ENCODE measurements around the gene TIE1. TPM values are rescaled to one million over a fixed set of nuclear protein-coding genes. Genes with fewer than 3 reads are reported as not detected.
A peak's percentile ranks its signal among the peaks of the same experiment; 100 is the strongest.

Gene TIE1
- total RNA-seq, 1 experiment from 2014 or later: not detected

- H3K9me2 ChIP-seq (ENCODE audit: insufficient read depth): no peaks in the 10 kb centered on the region
- no peaks in the 10 kb centered on the region for H3K27me3 ChIP-seq (ENCODE audit: insufficient read depth, low read depth)
- no peaks in the 10 kb centered on the region; the same call in 1 of the 2 replicates for H3K9me3 ChIP-seq (ENCODE audit: insufficient read depth, low read depth)
- H3K4me2 ChIP-seq: no peak overlapping the region
- H3K4me3 ChIP-seq: no peak overlapping the region
- peaks cover 3% of the 10 kb centered on the region; the same call in 1 of the 2 replicates for H3F3A ChIP-seq (ENCODE audit: insufficient read depth, low read depth)
- TF ChIP-seq CTCF (conservative IDR thresholded peaks at IDR 0.05): no peak
- TF ChIP-seq EZH2 (IDR thresholded peaks at IDR 0.05; ENCODE audit: low read depth): no peak
- ChIA-PET CTCF (interaction anchor here (0.7 to 1.3 kb wide), 2 partner anchors 36 to 564 kb away, joined by 3 read pairs; partner anchors contain the start of gene C1orf210), POLR2A (ENCODE audit: unreplicated experiment) (interaction anchor here (0.6 to 0.7 kb wide), 2 partner anchors 26 to 27 kb away, joined by 4 to 17 read pairs; no protein-coding TSS in a partner anchor)
- H3K4me1 ChIP-seq (replicated peaks; ENCODE audit: insufficient read depth): no peaks in the 10 kb centered on the region; the same call in 1 of the 2 replicates
- DNase-seq: peak; percentile 54 to 60
- no peak overlapping the region for H3K27ac ChIP-seq
- no TSS peak for BruUV-seq (replicated peaks)
- no peak overlapping the region for H2AFZ ChIP-seq
- no peaks in the 10 kb centered on the region for H4K20me1 ChIP-seq (ENCODE audit: insufficient read depth)
- H3K79me2 ChIP-seq (ENCODE audit: low read depth): no peaks in the 10 kb centered on the region
- H3K36me3 ChIP-seq (ENCODE audit: low read depth): no peaks in the 10 kb centered on the region
- intact Hi-C loops (cut with micrococcal nuclease; ENCODE audit: unreplicated experiment): loop anchor here (5.0 kb wide), 1 partner anchor 34 kb away; the partner anchor contains the start of gene C1orf210
Observed at GRCh38 chr1:43321331-43321891, 20.6 kb downstream of the TIE1 start.

- Histone ChIP-seq H3F3A (ENCODE audit: insufficient read depth, low read depth) (peaks cover 3% of the 10 kb centered on the region; the same call in 1 of the 2 replicates), H3K9me2 (ENCODE audit: insufficient read depth) (no peaks in the 10 kb centered on the region), H3K27me3 (ENCODE audit: insufficient read depth, low read depth) (no peaks in the 10 kb centered on the region), H3K36me3 (ENCODE audit: low read depth) (no peaks in the 10 kb centered on the region), H3K4me2 (no peak overlapping the region), H2AFZ (no peak overlapping the region), H4K20me1 (ENCODE audit: insufficient read depth) (no peaks in the 10 kb centered on the region), H3K27ac (no peak overlapping the region), H3K9me3 (ENCODE audit: insufficient read depth, low read depth) (no peaks in the 10 kb centered on the region; the same call in 1 of the 2 replicates), H3K4me3 (no peak overlapping the region), H3K4me1 (replicated peaks; ENCODE audit: insufficient read depth) (no peaks in the 10 kb centered on the region; the same call in 1 of the 2 replicates), H3K79me2 (ENCODE audit: low read depth) (no peaks in the 10 kb centered on the region)
- CTCF ChIA-PET: no interaction called here
- DNase-seq: no peak
- no peak for TF ChIP-seq EZH2 (IDR thresholded peaks at IDR 0.05; ENCODE audit: low read depth)
- TF ChIP-seq CTCF (conservative IDR thresholded peaks at IDR 0.05): no peak
- intact Hi-C loops (cut with micrococcal nuclease; ENCODE audit: unreplicated experiment): loop anchor here (5.0 kb wide), 1 partner anchor 35 kb away; the partner anchor contains the start of gene C1orf210
- BruUV-seq (replicated peaks): no TSS peak
- POLR2A ChIA-PET (ENCODE audit: unreplicated experiment): no interaction called here
Observed at GRCh38 chr1:43322506-43322905, 21.7 kb downstream of the TIE1 start.

- H3F3A ChIP-seq (ENCODE audit: insufficient read depth, low read depth): no peaks in the 10 kb centered on the region
- no peaks in the 10 kb centered on the region for H4K20me1 ChIP-seq (ENCODE audit: insufficient read depth)
- no peak overlapping the region for H3K4me3 ChIP-seq
- H3K4me1 ChIP-seq (replicated peaks; ENCODE audit: insufficient read depth): peaks cover 4% of the 10 kb centered on the region
- H3K27ac ChIP-seq: no peak overlapping the region
- no peaks in the 10 kb centered on the region for H3K9me2 ChIP-seq (ENCODE audit: insufficient read depth)
- ChIA-PET CTCF (no interaction called here), POLR2A (ENCODE audit: unreplicated experiment) (no interaction called here)
- TF ChIP-seq CTCF (conservative IDR thresholded peaks at IDR 0.05) (no peak), EZH2 (IDR thresholded peaks at IDR 0.05; ENCODE audit: low read depth) (no peak)
- no peaks in the 10 kb centered on the region for H3K27me3 ChIP-seq (ENCODE audit: insufficient read depth, low read depth)
- no peak overlapping the region for H3K4me2 ChIP-seq
- intact Hi-C loops (cut with micrococcal nuclease; ENCODE audit: unreplicated experiment): loop anchor here (5.0 kb wide), 1 partner anchor 38 kb away; the partner anchor contains the start of gene C1orf210
- H2AFZ ChIP-seq: no peak overlapping the region
- no peak for DNase-seq
- peaks cover 4% of the 10 kb centered on the region; the same call in 1 of the 2 replicates for H3K9me3 ChIP-seq (ENCODE audit: insufficient read depth, low read depth)
- BruUV-seq (replicated peaks): no TSS peak
- H3K79me2 ChIP-seq (ENCODE audit: low read depth): no peaks in the 10 kb centered on the region
- H3K36me3 ChIP-seq (ENCODE audit: low read depth): no peaks in the 10 kb centered on the region
Observed at GRCh38 chr1:43324810-43325209, 24.0 kb downstream of the TIE1 start.
